Calu3 (cell line): ENCODE measurements around the gene TBXAS1. TPM values are rescaled to one million over a fixed set of nuclear protein-coding genes. Genes with fewer than 3 reads are reported as not detected.
A peak's percentile ranks its signal among the peaks of the same experiment; 100 is the strongest.
"Not testable (repeated sequence)": the region's sequence is repeated elsewhere in the genome, so short reads cannot be mapped to it uniquely, and the experiment has no call there.

ENCODE experiments used
- BruUV-seq: library from RNA; stranded (reverse); fragments of 400-500 nt; replicated peaks from 2 replicates; lab custom pipeline; 2021; lab: Mats Ljungman, UMichigan
- CTCF ChIA-PET: fragments of 300-600 bp; sonication (Branson Sonifier 250); formaldehyde crosslinking; loops from one replicate; lab custom pipeline; 2022; ENCODE audit warnings: antibody characterized with exemption; lab: Charles Lee
- DNase-seq: peaks from one replicate; pipeline ENCODE4 v3.0.0; 2022
- H3K27ac Mint-ChIP-seq: one replicate; pipeline ENCODE4 v1.8.0; 2022; ENCODE audit warnings: mixed read lengths; ENCODE audit not compliant: unreplicated experiment
- H3K27me3 Mint-ChIP-seq: one replicate; pipeline ENCODE4 v1.8.0; 2022; ENCODE audit warnings: mixed read lengths; ENCODE audit not compliant: unreplicated experiment
- H3K36me3 Mint-ChIP-seq: one replicate; pipeline ENCODE4 v1.8.0; 2022; ENCODE audit warnings: mild to moderate bottlenecking, moderate library complexity, mixed read lengths; ENCODE audit not compliant: insufficient read depth, unreplicated experiment
- H3K4me1 Mint-ChIP-seq: one replicate; pipeline ENCODE4 v1.8.0; 2022; ENCODE audit warnings: mild to moderate bottlenecking, low read depth, mixed read lengths; ENCODE audit not compliant: unreplicated experiment
- H3K4me3 Mint-ChIP-seq: one replicate; pipeline ENCODE4 v1.8.0; 2022; ENCODE audit warnings: mild to moderate bottlenecking, low read depth, moderate library complexity, mixed read lengths; ENCODE audit not compliant: unreplicated experiment
- H3K9me3 Mint-ChIP-seq: one replicate; pipeline ENCODE4 v1.8.0; 2022; ENCODE audit warnings: low read depth, mixed read lengths; ENCODE audit not compliant: unreplicated experiment
- CTCF ChIP-seq: fragments of 200-600 bp; IDR thresholded peaks from one replicate; pipeline ENCODE4 v1.8.0; 2022; ENCODE audit warnings: antibody characterized with exemption; ENCODE audit not compliant: unreplicated experiment
- intact Hi-C: fragments of 100-400 bp; cut with micrococcal nuclease; formaldehyde crosslinking; loops from one replicate; pipeline ENCODE4 v1.10.0; 2022; ENCODE audit not compliant: unreplicated experiment
- total RNA-seq: library from RNA; stranded (reverse); gene quantifications from 2 replicates; pipeline ENCODE4 v1.2.3, GENCODE V29; 2022

The TBXAS1 gene
- total RNA-seq, 1 experiment from 2014 or later, result 33.0 TPM

GRCh38 chr7:139829775-139830117, 682 bp downstream of the TBXAS1 start:
- TF ChIP-seq CTCF, result no peak
- no peak for DNase-seq
- Mint-ChIP-seq H3K36me3 (peaks cover 20% of the 10 kb centered on the region), H3K27ac (peak overlapping the region; percentile 99), H3K4me1 (peaks cover 52% of the 10 kb centered on the region), H3K4me3 (peak overlapping the region; percentile 73), H3K9me3 (peaks cover 10% of the 10 kb centered on the region), H3K27me3 (no peaks in the 10 kb centered on the region)
- CTCF ChIA-PET, result no interaction called here
- intact Hi-C loops, result loop anchor here (1.0 to 2.0 kb wide), 3 partner anchors 55 to 183 kb away; no protein-coding TSS in a partner anchor
- no TSS peak for BruUV-seq

GRCh38 chr7:139830292-139830691, 1.2 kb downstream of the TBXAS1 start:
- Mint-ChIP-seq H3K4me1 (peaks cover 52% of the 10 kb centered on the region), H3K4me3 (peak overlapping the region; percentile 73), H3K36me3 (peaks cover 20% of the 10 kb centered on the region), H3K9me3 (peaks cover 10% of the 10 kb centered on the region), H3K27ac (peak overlapping the region; percentile 99), H3K27me3 (no peaks in the 10 kb centered on the region)
- TF ChIP-seq CTCF, result no peak
- BruUV-seq, result no TSS peak
- DNase-seq, result no peak
- intact Hi-C loops, result no loop called here
- CTCF ChIA-PET, result interaction anchor here (0.8 to 0.9 kb wide), 3 partner anchors 10 to 86 kb away, joined by 3 to 4 read pairs (median 3); no protein-coding TSS in a partner anchor

GRCh38 chr7:139830782-139831501, 1.9 kb downstream of the TBXAS1 start:
- CTCF ChIA-PET, result interaction anchor here (0.8 to 0.9 kb wide), 3 partner anchors 9 to 85 kb away, joined by 3 to 4 read pairs (median 3); no protein-coding TSS in a partner anchor
- Mint-ChIP-seq H3K4me1 (peaks cover 48% of the 10 kb centered on the region), H3K27me3 (no peaks in the 10 kb centered on the region), H3K36me3 (peaks cover 24% of the 10 kb centered on the region), H3K9me3 (peaks cover 10% of the 10 kb centered on the region), H3K27ac (peak overlapping the region; percentile 99), H3K4me3 (peak overlapping the region; percentile 73)
- intact Hi-C loops, result no loop called here
- TF ChIP-seq CTCF, result no peak
- no TSS peak for BruUV-seq
- DNase-seq, result no peak

GRCh38 chr7:139835848-139836247, 6.8 kb downstream of the TBXAS1 start:
- H3K4me3 Mint-ChIP-seq, H3K4me1 Mint-ChIP-seq, BruUV-seq, CTCF ChIA-PET, DNase-seq, H3K27me3 Mint-ChIP-seq, intact Hi-C loops, H3K27ac Mint-ChIP-seq: not testable (repeated sequence)
- Mint-ChIP-seq H3K9me3 (peaks cover 14% of the 10 kb centered on the region), H3K36me3 (peaks cover 11% of the 10 kb centered on the region)

GRCh38 chr7:139837291-139837690, 8.2 kb downstream of the TBXAS1 start:
- H3K4me1 Mint-ChIP-seq, DNase-seq, H3K36me3 Mint-ChIP-seq, H3K27me3 Mint-ChIP-seq, CTCF ChIA-PET, BruUV-seq, intact Hi-C loops, H3K4me3 Mint-ChIP-seq, H3K27ac Mint-ChIP-seq: not testable (repeated sequence)
- peaks cover 12% of the 10 kb centered on the region for H3K9me3 Mint-ChIP-seq
